NCI-H1436 treated with DMSO at 0.1 percent for 48 hours (cell line): ENCODE measurements around the gene SUCLA2.
"Not testable (repeated sequence)": the region's sequence is repeated elsewhere in the genome, so short reads cannot be mapped to it uniquely, and the experiment has no call there.

Source experiments
- DNase-seq: peaks from one replicate; lab custom pipeline; 2025; lab: John Stamatoyannopoulos, UW

SUCLA2 gene

DNA sequence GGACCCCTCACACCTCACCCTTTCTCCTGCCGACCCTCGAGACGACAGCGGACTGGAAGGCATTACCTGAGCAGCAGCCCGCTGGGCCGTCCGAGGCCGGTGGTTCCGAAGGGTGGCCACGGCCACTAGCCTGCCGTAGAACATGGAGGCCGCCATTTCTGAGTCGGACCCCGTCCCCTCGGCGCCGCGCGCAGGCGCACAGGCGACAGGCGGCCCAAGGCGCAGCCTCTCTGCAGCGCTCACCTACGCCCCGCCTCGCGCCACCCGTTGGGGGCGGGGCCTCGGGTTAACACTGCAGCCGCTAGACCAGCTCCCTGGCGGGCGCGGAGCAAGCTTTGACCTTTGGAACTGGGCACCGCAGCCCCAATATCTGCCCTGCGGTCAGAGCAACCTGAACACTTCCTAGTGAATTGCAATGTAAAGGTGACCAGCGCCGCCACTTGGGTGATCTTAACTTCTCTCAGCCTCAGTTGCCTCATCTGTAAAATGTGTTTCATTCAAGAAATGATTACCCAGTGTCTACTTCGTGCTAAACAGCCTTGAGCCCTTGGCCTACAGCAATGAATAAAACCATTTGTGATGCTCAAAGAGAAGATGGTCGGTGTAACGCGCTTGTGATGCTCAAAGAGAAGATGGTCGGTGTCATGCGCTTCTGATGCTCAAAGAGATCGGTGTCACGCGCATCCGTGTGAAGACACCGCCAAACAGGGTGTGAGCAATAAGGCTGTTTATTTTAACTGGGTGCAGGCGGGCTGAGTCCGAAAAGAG lies at the start of gene SUCLA2:
SUCLA2 (minus strand) TSS at position 160 of the 768 bp plus-strand sequence; CDS start at position 156, 4 bp downstream.
- DNase-seq, result peak; percentile 28

DNA sequence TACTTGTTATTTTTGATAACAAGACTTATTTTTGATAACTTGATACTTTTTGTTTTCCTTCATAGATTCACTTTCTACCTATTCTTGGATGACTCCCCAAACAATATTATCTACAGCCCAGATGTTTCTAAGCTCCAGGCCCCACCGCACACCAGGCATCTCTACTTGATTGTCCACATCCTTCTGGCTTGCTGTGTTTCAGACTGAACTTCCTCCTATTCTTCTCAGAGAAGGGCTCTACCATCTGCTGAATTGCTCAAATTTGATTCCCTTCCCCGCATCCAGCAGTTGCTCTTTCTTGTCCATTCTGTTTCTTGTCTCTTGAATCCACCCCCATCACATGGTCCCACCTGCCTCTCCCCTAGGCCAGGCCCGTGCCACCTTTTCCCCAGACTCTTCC lies 49.5 kb upstream of the SUCLA2 start:
- DNase-seq, result no peak

DNA sequence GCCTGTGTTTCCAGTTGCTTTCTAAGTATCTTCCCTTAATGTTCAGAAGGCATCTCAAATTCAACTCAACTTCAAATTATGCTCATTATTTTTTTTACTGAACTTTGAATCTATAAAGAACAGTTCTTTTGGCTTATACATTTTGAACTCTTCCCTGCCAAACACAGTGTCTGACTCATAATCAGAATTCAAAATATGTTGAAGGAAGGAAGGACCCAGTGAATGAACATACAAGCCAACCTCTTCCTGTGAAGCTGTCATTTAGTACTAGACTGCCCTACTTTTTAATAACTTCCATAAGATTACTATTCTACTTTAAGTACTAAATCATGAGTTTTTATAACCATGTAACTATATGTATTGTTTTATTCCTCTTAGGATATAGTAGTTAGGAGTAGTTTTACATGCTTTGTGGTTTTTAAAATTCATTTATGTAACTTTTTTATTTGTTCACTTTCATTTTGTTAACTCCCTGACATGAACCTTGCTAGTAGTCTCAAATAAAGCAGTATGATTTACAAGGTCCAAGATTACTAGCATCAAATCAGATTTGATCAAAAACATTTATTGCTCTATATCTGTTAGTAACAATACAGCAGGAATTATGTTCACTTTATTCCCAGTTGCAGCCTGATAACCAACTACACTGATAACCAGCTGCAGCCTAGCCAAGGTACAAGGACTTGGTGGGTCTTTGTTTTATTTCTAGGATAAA lies 42.9 kb upstream of the SUCLA2 start:
- DNase-seq, result no peak

DNA sequence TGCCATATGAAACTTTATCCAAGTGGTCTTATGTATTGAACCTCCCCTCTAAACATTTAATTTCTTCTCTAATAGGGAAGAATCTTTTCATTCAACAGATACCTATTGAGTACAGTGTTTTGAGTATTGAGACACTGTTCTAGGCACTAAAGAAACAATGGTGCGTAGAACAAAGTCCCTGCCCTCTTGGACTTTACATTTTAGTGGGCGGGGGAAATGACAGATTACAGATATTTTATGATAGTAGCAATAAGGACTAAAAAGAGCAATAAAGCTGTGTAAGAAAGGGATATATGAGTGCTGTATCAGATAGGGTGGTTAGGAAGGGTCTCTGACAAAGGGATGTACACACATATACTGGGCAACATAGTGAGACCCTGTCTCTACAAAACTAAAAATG lies 41.8 kb upstream of the SUCLA2 start:
- no peak for DNase-seq

DNA sequence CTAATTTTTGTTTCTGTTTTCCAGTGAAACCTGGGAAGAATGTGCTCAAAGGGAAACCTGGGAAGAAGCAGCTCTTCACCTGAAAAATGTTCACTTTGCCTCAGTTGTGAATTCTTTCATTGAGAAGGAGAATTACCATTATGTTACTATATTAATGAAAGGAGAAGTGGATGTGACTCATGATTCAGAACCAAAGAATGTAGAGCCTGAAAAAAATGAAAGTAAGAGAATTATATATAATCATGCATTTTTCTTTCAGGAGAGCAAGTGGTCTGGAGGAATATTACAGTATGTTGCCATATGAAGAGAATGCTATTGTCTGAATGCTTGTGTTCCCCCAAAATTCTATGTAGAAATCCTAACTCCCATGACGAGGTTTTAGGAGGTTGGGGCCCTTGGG lies 39.8 kb upstream of the SUCLA2 start:
- DNase-seq, result no peak

DNA sequence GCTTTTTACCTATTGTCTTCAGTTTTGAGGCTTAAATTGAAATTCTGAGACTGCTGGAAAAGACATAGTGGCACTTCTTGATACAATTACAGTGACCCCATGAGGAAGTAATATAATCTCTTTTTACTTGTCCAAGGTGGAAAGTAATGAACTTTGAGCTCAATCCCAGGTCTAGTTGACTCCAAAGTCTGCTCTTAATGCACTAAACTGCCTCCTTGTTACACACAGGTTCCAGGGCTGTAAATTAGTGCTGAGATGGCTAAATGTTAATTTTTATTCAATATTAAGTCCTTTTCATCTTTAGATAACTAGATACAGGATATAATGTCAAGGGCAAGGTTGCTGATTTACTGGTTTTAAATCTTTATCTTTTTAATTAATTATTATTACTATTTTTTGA lies 39.0 kb upstream of the SUCLA2 start:
- no peak for DNase-seq

DNA sequence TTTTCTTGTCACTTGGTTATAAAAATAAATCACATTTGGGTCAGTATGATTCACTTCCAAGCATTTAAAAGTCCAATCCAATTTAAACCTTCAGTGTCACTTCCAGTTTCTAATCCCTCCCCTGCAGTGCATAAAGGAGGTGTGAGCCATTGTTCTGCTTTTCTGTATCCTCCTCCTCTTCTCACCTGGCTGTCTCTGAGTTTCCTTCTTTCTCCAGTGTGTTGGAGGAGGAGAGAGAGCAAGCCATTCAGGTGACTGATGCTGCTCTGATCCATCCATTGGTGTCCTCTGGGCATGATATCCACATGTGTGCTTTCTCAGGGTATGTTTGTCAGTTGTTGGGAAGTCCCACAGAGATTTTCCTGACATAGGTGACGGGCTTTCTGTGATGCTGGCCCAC lies 37.7 kb upstream of the SUCLA2 start:
- DNase-seq, result no peak

DNA sequence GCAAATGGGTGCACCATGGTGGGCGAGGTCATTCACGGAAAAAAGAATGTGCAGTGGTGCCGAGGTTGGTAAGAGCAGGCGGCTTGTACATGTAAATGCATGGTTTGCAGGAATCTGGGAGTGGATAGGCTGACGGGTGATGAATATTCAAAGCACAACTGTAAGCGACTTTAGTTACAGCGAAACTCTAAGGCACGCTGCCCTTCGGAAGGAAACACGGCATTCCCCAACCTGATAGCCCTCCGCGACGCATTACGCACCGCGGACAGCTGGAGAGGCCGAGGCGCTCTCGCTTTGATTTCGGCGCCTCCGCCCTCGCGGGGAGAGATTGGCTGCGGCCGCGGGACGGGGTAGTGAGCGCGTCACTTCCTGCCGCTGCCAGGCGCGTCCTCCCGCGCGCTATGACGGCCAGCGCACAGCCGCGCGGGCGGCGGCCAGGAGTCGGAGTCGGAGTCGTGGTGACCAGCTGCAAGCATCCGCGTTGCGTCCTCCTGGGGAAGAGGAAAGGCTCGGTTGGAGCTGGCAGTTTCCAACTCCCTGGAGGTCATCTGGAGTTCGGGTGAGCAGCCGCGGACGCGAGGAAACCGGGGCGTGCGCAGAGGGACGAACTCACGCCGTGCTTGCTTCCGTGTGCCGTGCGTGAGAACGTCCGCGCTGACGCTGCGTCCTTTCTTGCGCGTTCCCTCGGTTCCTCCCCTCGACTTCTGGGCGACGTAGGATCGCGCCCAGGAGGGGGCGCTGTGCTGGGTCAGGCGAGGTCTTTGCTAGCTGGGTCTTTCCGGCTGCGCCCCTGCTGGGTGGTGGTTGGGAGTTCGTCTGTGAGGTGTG lies 36.5 kb upstream of the SUCLA2 start, which contains the start of gene NUDT15:
NUDT15 (plus strand) TSS at position 381 of the 828 bp plus-strand sequence; CDS start at position 402, 21 bp downstream.
- DNase-seq, result peak; percentile 60

DNA sequence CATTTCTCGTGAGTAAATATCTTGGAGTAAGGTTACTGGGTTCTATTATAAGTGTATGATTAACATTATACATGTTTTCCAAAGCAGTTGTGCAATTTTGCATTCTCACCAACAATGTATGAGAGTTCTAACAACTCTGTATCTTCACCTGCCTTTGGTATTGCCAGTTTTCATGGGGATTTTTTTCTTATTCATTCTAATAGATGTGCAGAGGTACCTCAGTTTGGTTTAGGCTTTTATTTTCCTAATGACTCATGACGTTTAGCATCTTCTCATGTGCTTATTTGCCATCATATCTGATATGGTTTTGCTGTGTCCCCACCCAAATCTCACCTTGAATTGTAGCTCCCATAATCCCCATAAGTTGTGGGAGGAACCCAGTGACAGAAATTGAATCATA lies 28.8 kb upstream of the SUCLA2 start:
- DNase-seq, result no peak

DNA sequence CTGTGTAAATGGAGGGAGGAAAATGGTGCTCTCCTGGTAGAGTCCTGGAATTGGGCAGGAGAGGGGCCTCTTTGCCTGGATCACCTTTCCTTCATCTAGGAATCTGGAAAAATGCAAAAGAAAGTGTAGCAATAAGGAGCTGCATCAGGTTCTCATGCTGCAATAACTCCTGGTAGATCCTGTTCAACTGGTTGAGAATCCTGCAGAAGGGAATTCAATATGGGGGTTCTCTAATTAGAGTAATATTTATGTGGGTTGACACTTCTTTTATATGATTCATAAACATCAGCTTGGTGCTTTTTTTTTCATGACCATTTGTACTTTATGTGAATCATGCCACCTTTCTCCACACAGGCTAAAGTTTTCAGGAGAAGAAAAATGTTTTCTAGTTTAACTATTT lies 27.0 kb upstream of the SUCLA2 start:
- DNase-seq, result no peak

DNA sequence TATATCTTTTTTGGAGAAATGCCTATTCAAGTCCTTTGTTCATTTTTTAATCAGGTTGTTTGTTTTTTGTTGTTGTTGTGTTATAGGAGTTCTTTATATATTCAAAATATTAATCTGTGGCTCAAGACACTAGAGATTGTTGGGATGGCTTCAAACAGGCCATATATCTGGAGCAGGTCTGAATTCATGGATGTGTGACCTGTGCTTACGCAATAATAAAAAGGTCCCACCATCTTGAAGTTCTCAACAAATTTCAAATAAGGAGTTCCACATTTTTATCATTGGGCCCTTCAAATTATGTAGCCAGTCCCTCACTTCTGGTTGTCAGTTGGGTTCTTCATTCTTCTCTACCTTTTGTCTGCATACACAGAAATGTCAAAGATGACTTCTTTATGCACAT lies 18.7 kb upstream of the SUCLA2 start:
- DNase-seq, result no peak

DNA sequence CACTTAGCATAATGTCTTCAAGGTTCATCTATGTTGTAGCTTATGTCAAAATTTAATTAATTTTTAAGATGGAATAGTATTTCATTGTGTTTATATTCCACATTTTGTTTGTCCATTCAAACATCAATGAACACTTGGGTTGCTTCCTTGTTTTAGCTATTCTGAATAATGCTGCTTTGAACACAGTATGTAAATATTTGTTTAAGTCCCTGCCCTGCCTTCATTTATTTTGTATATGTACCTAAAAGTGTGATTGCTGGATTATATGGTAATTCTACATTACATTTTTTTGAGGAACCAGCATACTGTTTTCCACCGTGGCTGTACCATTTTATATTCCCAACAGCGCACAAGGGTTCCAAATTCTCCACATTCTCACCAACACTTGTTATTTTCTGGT lies 17.6 kb upstream of the SUCLA2 start:
- DNase-seq, result no peak

DNA sequence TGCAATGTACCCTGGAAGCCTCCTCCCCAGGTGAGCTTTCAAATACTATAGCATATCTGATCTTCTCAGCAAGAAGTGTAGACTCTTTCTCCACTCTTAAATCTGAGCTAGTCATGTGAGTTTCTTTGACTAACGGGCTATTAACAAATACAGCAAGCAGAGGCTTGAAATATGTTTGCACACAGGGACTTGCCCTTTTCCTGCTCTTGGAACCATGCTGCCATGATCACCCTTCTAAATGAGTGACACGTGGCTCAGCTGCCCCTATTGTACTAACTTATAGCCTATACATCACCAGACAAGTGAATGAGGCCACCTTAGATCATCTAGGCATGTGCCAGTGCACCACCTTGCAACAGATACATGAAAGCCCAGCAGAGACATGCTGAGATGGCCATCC lies 13.3 kb upstream of the SUCLA2 start:
- DNase-seq, result no peak

DNA sequence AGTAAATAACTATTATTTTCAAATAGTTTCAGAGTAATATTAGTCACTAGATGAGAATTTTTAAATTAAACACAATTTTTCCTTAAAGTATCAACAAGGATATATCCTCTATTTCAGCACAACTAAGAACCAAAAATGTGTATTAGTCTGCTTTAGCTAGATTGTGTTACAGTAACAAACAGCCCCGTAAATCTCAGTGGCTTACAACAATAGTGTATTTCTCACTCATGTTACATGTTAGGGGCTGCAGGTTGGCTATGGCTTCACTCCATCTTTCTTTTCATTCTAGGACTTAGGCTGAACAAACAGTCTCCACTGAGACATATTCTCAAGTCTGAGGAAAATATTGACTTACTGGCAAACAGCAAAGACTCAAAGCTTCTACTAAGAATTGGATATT lies 11.6 kb upstream of the SUCLA2 start:
- DNase-seq, result no peak

DNA sequence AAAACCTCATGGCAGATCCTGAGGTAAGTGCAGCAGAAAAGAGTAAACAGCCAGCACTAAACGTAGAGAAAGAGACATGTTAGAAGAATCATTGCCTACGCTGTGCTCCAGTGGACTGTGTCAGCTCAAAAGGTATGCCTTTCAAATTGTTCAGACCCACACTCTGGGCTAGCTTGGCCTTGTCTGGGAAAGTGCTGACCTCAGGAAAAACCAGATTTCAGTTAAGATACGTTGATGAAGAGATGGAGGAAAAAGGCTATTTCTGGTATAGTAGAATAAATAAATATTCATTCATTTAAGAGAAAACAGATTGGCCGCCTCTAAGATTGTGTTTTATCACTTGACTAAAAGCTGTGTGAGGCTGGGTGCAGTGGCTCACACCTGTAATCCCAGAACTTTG lies 9.6 kb upstream of the SUCLA2 start:
- DNase-seq, result no peak

DNA sequence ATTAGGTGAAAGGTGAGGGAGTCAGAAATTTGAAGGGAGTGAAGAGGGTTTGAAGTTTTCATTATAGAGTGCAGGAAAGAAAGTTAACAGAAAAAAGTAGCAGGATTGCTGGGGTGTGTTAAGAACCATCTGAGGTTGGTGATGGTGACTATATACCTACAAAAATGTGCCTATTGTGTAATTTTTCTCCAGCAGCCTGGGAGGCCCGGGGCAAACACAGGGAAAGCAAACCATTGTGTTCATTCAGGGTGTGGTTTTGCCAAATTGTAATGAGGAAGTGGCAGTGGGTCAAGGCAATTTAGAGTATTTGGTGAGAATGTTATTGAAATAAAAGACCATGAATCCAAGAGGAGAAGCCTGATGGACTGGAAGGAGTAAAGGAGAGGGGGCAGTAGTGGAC lies 8.2 kb upstream of the SUCLA2 start:
- DNase-seq, result no peak

DNA sequence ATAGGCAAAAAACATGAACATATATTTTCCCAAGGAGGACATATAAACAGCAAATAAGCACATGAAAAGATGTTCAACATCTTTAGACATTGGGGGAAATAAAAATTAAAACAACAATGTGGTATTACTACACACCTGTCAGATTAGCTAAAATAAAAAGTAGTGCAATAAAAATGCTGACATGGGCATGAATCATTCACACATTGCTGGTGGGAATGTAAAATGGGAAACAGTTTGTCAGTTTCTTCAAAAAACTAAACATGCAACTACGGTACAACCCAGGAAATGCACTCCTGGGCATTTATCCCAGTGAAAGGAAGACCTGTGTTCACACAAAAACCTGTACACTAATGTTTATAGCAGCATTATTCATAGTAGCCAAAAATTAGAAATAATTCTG lies 5.3 kb upstream of the SUCLA2 start:
- no peak for DNase-seq

DNA sequence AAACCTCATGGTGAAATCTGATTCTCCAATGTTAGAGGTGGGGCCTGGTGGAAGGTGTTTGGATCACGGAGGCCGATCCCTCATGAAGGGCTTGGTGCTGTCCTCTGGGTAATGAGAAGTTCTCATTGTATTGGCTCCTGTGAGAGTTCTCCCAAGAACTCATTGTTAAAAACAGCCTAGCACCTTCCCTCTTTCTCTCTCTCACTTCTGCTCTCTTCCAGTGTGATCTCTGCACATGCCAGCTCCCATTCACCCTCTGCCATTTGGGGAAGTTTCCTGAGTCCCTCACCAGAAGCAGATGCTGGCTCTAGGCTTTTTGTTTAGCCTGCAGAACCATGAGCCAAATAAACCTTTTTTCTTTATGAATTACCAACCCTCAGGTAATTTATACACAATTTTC lies 3.1 kb upstream of the SUCLA2 start:
- no peak for DNase-seq

DNA sequence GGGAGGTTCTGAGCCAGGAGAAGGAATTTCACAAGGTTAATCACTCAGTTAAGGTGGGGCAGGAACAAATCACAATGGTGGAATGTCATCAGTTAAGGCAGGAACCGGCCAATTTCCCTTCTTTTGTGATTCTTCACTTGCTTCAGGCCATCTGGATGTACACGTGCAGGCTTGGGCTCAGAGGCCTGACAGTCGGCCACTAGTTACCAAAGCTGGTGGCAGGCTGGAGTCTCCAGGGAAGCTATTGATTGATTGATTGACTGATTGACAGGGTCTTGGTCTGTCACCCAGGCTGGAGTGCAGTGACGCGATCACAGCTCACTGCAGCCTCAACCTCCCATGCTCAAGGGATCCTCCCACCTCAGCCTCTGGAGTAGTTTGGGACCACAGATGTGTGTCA lies 926 bp upstream of the SUCLA2 start:
- DNase-seq, result not testable (repeated sequence)

DNA sequence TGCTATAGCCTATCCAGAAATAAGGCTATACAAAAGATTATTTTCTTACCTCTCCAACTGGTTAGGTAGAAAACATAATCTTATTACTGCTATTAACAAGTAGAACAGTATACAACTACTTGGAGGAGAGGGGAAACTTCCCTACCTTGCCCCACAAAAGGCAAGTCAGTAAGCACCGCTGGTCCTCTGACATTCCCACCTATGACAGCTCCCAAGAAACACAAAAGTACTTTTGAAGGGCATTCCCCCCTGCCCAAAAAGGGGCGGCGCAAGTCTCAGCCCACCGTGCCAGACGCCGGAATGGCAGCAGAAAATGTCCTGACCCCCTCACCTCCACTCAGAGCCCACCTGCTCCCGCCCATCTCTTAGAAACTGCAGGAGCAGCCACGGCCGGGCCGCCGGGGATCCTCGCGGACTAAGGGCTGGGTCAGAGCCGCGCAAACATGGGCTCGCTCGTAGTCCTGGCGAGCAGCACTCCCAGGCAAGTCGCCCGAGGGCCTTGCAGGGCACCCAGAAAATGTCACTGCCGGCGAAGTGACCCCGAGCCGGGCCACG lies 437 bp downstream of the SUCLA2 start:
- DNase-seq, result no peak

DNA sequence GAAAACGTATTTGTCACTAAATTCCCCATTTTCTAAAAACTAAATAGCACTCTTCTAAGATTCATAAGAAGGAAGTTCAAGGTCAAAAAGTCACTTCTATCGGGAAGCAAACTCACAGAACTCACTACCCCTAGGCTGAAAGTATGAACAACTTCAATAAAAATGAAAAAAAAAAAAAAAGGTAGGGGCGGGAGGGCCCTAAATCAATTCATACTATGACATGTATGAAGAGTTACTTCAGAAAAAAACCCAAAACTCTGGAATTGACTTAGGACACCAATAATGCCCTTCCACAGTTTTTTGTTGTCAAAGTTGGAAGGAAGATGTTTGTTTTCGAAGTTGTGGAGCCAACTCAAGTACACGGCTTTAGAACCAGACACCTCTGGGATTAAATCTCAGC lies 1.1 kb downstream of the SUCLA2 start:
- DNase-seq, result no peak

DNA sequence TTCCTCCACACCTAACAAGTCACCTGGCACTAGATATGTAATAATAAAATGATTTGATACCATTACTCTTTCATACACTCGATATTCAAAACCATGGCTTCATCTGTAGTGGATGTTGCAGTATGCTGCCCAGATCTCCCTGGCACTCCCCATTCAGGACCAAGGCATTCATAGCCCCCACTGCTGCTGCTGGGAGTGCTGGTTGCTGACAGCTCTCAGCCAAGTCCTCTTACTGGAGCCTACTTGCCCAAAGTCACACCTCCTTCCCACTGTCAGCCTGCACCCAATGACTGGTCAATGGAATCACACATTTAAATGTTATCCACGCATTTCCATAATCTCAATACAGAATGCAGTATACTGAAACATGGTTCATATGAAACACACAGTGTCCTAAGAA lies 3.7 kb downstream of the SUCLA2 start:
- DNase-seq, result no peak
